Measurements from ENCODE around the gene REEP5.

GRCh38 chr5:112931473-112931872 lies 9.4 kb upstream of the REEP5 start:
- TF ChIP-seq CTCF (IDR thresholded peaks at IDR 0.05) (no peak), POLR2A (IDR thresholded peaks at IDR 0.05) (no peak)

Measured in Peyer's patch (tissue), 4 donors.